SJSA1 (cell line): ENCODE results near the gene RCC2. TPM values are rescaled to one million over a fixed set of nuclear protein-coding genes. Genes with fewer than 3 reads are reported as not detected.

Source experiments
- DNase-seq, 2 experiments: peaks; one replicate each; pipeline ENCODE4 v3.0.0-alpha.2; 2015 to 2020; ENCODE audit warnings: low spot score in 2 of 2, low read depth in 1 of 2
- H3K27ac ChIP-seq: fragments of 250-450 bp; sonication (Bioruptor Pico); 2 replicates; pipeline ENCODE4 v1.5.1; 2020; ENCODE audit warnings: mild to moderate bottlenecking, moderate library complexity
- H3K27me3 ChIP-seq: fragments of 250-450 bp; sonication (Bioruptor Pico); replicated peaks from 2 replicates; pipeline ENCODE4 v1.5.1; 2020; ENCODE audit warnings: mild to moderate bottlenecking, moderate library complexity
- H3K36me3 ChIP-seq: fragments of 250-450 bp; sonication (Bioruptor Pico); 2 replicates; pipeline ENCODE4 v1.5.1; 2020; ENCODE audit warnings: mild to moderate bottlenecking
- H3K4me1 ChIP-seq: fragments of 250-450 bp; sonication (Bioruptor Pico); replicated peaks from 2 replicates; pipeline ENCODE4 v1.6.1; 2021; ENCODE audit warnings: mild to moderate bottlenecking
- H3K4me3 ChIP-seq: fragments of 250-450 bp; sonication (Bioruptor Pico); 2 replicates; pipeline ENCODE4 v1.5.1; 2020; ENCODE audit warnings: mild to moderate bottlenecking
- H3K9me3 ChIP-seq: fragments of 250-450 bp; sonication (Bioruptor Pico); replicated peaks from 2 replicates; pipeline ENCODE4 v1.5.1; 2020; ENCODE audit warnings: mild to moderate bottlenecking
- total RNA-seq: library from RNA; depleted of rRNA; stranded (reverse); fragments of >200 nt; shearing (Covaris generic); gene quantifications from 2 replicates; pipeline ENCODE4 v1.2.3, GENCODE V29; 2014

The RCC2 gene
- total RNA-seq, 1 experiment from 2014 or later: 98.5 TPM

GRCh38 chr1:17438318-17439249, 893 bp downstream of the RCC2 start:
- H3K4me1 ChIP-seq: peaks cover 39% of the 10 kb centered on the region
- H3K9me3 ChIP-seq: peaks cover 6% of the 10 kb centered on the region
- H3K4me3 ChIP-seq: peak overlapping the region; percentile 99
- peaks cover 45% of the 10 kb centered on the region for H3K36me3 ChIP-seq
- H3K27ac ChIP-seq: peak overlapping the region; percentile 88
- no peaks in the 10 kb centered on the region for H3K27me3 ChIP-seq
- DNase-seq: peak; percentile 80 to 85

DNA sequence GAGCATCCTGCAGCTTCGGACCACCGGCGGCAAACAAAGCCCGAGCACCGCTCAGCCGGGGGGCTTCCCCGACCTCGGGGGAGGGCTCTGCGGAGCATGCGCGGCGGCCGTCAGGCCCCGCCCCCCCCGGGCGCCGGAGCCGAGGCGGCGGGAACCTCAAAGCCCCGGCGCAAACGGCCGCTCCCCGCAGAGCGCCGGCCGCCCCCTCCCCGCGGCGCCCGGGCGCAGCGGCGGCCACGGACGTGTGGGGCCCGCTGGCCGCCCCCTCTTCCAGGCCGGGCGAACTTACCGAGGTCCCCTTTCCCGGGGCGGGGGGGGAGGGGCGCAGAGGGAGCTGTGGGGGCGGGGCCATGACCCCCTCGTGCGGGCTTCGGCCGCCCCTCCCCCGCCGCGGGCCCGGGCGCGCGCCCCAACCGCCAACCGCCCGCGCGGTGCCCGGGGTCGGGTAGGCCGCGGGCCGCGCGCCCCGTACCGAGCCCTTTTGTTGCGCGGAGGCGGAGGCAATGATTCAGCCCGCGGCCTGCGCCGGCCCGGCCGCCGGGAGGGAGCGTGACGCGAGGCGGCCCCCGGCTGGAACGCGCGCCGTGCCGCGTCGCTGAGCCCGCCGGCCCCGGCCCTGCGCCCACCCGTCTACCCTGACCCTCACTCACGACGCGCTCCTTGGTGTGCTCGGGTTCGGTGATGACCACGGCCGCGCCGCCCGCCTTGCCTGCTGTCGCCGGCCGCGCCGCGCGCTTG, 1.7 kb downstream of the RCC2 start:
- H3K4me3 ChIP-seq: peak overlapping the region; percentile 99
- DNase-seq: peak in 1 of 2 experiments; percentile 11
- peaks cover 31% of the 10 kb centered on the region for H3K4me1 ChIP-seq
- peaks cover 53% of the 10 kb centered on the region for H3K36me3 ChIP-seq
- peaks cover 6% of the 10 kb centered on the region for H3K9me3 ChIP-seq
- peak overlapping the region; percentile 88 for H3K27ac ChIP-seq
- H3K27me3 ChIP-seq: no peaks in the 10 kb centered on the region

GRCh38 chr1:17437260-17437579, 2.3 kb downstream of the RCC2 start:
- DNase-seq: peak in 1 of 2 experiments; percentile 60
- Histone ChIP-seq H3K4me1 (peaks cover 31% of the 10 kb centered on the region), H3K36me3 (peaks cover 58% of the 10 kb centered on the region), H3K27ac (peak overlapping the region; percentile 88; the same call in 1 of the 2 replicates), H3K4me3 (peak overlapping the region; percentile 99), H3K9me3 (peaks cover 6% of the 10 kb centered on the region), H3K27me3 (no peaks in the 10 kb centered on the region)

GRCh38 chr1:17436380-17437174, 2.9 kb downstream of the RCC2 start:
- no peak for DNase-seq
- H3K9me3 ChIP-seq: peaks cover 6% of the 10 kb centered on the region
- peak overlapping the region; percentile 99 for H3K4me3 ChIP-seq
- peaks cover 65% of the 10 kb centered on the region for H3K36me3 ChIP-seq
- no peak overlapping the region for H3K27ac ChIP-seq
- no peaks in the 10 kb centered on the region for H3K27me3 ChIP-seq
- peaks cover 28% of the 10 kb centered on the region for H3K4me1 ChIP-seq

GRCh38 chr1:17434601-17435000, 4.9 kb downstream of the RCC2 start:
- Histone ChIP-seq H3K27me3 (no peaks in the 10 kb centered on the region), H3K27ac (no peak overlapping the region), H3K4me3 (no peak overlapping the region), H3K36me3 (peaks cover 76% of the 10 kb centered on the region), H3K4me1 (peaks cover 9% of the 10 kb centered on the region), H3K9me3 (peaks cover 6% of the 10 kb centered on the region)
- no peak for DNase-seq

GRCh38 chr1:17434016-17434415, 5.5 kb downstream of the RCC2 start:
- no peaks in the 10 kb centered on the region for H3K27me3 ChIP-seq
- peaks cover 79% of the 10 kb centered on the region for H3K36me3 ChIP-seq
- no peak for DNase-seq
- H3K27ac ChIP-seq: no peak overlapping the region
- H3K4me1 ChIP-seq: peaks cover 9% of the 10 kb centered on the region
- H3K4me3 ChIP-seq: no peak overlapping the region
- H3K9me3 ChIP-seq: peaks cover 6% of the 10 kb centered on the region

- H3K9me3 ChIP-seq: peaks cover 3% of the 10 kb centered on the region
- H3K27me3 ChIP-seq: no peaks in the 10 kb centered on the region
- peaks cover 9% of the 10 kb centered on the region for H3K4me1 ChIP-seq
- no peak overlapping the region for H3K4me3 ChIP-seq
- no peak overlapping the region for H3K27ac ChIP-seq
- H3K36me3 ChIP-seq: peaks cover 83% of the 10 kb centered on the region
- no peak for DNase-seq
These were observed 6.2 kb downstream of the RCC2 start for GRCh38 chr1:17433261-17433660.

GRCh38 chr1:17432412-17432811, 7.1 kb downstream of the RCC2 start:
- Histone ChIP-seq H3K27ac (no peak overlapping the region), H3K36me3 (peaks cover 87% of the 10 kb centered on the region), H3K4me1 (peaks cover 9% of the 10 kb centered on the region), H3K4me3 (no peak overlapping the region), H3K27me3 (no peaks in the 10 kb centered on the region), H3K9me3 (no peaks in the 10 kb centered on the region)
- no peak for DNase-seq

- Histone ChIP-seq H3K4me3 (no peak overlapping the region), H3K9me3 (no peaks in the 10 kb centered on the region), H3K27ac (no peak overlapping the region), H3K27me3 (no peaks in the 10 kb centered on the region), H3K4me1 (no peaks in the 10 kb centered on the region), H3K36me3 (peaks cover 89% of the 10 kb centered on the region)
- DNase-seq: no peak
These were observed 10.3 kb downstream of the RCC2 start for GRCh38 chr1:17429183-17429582.

- no peaks in the 10 kb centered on the region for H3K27me3 ChIP-seq
- no peaks in the 10 kb centered on the region for H3K9me3 ChIP-seq
- no peak for DNase-seq
- no peak overlapping the region for H3K27ac ChIP-seq
- no peak overlapping the region for H3K4me3 ChIP-seq
- peaks cover 89% of the 10 kb centered on the region for H3K36me3 ChIP-seq
- H3K4me1 ChIP-seq: no peaks in the 10 kb centered on the region
These were observed 11.5 kb downstream of the RCC2 start for GRCh38 chr1:17427696-17428660.

- no peak overlapping the region for H3K27ac ChIP-seq
- peaks cover 93% of the 10 kb centered on the region for H3K36me3 ChIP-seq
- no peak overlapping the region for H3K4me3 ChIP-seq
- H3K27me3 ChIP-seq: no peaks in the 10 kb centered on the region
- no peaks in the 10 kb centered on the region for H3K9me3 ChIP-seq
- DNase-seq: no peak
- no peaks in the 10 kb centered on the region for H3K4me1 ChIP-seq
These were observed 13.5 kb downstream of the RCC2 start for GRCh38 chr1:17425806-17426600.

DNA sequence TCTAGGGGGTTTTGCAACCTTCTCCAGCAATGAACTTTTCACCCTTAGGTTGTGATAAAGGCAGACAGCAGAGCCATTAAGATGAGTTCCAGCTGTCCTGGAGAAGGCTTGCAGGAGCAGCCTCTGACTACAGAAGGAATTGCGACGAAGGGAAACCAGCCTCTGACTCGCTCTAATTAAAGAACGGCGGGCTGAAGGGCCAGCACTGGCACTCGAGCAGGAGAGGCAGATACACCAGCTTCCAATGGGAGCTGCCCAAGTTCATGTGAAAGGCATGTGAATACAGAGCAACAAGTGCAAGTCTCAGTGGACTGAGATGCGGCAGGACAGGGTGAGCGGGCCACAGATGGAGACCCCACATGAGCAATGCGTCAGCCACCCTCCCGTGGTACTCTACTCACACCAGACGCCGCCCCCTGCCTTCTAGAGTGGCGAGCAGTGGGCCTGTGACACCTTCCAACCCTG, 15.7 kb downstream of the RCC2 start:
- no peak for DNase-seq
- H3K4me1 ChIP-seq: no peaks in the 10 kb centered on the region
- no peak overlapping the region for H3K27ac ChIP-seq
- peaks cover 100% of the 10 kb centered on the region for H3K36me3 ChIP-seq
- H3K9me3 ChIP-seq: no peaks in the 10 kb centered on the region
- H3K27me3 ChIP-seq: no peaks in the 10 kb centered on the region
- no peak overlapping the region for H3K4me3 ChIP-seq
